ENCODE results near the gene SPAG17. TPM values are rescaled to one million over a fixed set of nuclear protein-coding genes. Genes with fewer than 3 reads are reported as not detected.

SPAG17 gene
- polyA plus RNA-seq, 1 donor from 2014 or later = 0.25 TPM

GRCh38 chr1:118118469-118118868, 66.6 kb downstream of the SPAG17 start:
- H3K27me3 ChIP-seq (ENCODE audit: insufficient read depth, low read depth, low read length) = no peaks in the 10 kb centered on the region
- H3K36me3 ChIP-seq (ENCODE audit: insufficient read depth, low read length) = no peaks in the 10 kb centered on the region
- no peak overlapping the region for H3K27ac ChIP-seq (ENCODE audit: low read length)
- no peaks in the 10 kb centered on the region for H3K9me3 ChIP-seq (ENCODE audit: low read length)
- no peaks in the 10 kb centered on the region for H3K9me2 ChIP-seq (ENCODE audit: insufficient read depth, low read length)
- no peaks in the 10 kb centered on the region for H3F3A ChIP-seq (ENCODE audit: insufficient read depth, low read length, poor library complexity, severe bottlenecking)
- H3K4me3 ChIP-seq (ENCODE audit: low read length) = no peak overlapping the region
- H2AFZ ChIP-seq (ENCODE audit: low read depth, low read length) = no peak overlapping the region
- no peak overlapping the region for H3K4me2 ChIP-seq (ENCODE audit: low read length)
- no peaks in the 10 kb centered on the region for H3K79me2 ChIP-seq (replicated peaks; ENCODE audit: insufficient read depth, low read length)
- no peaks in the 10 kb centered on the region for H4K20me1 ChIP-seq (ENCODE audit: insufficient read depth)
- no peak overlapping the region for H3K9ac ChIP-seq (ENCODE audit: low read length)
- TF ChIP-seq REST (IDR thresholded peaks at IDR 0.05; ENCODE audit: borderline replicate concordance) (no peak), EP300 (conservative IDR thresholded peaks at IDR 0.05; ENCODE audit: poor library complexity, severe bottlenecking) (no peak), POLR2AphosphoS5 (IDR thresholded peaks at IDR 0.05) (no peak), TAF1 (IDR thresholded peaks at IDR 0.05; ENCODE audit: low read depth) (no peak)

GRCh38 chr1:118117521-118117920, 67.5 kb downstream of the SPAG17 start:
- Histone ChIP-seq H3K79me2 (replicated peaks; ENCODE audit: insufficient read depth, low read length) (no peaks in the 10 kb centered on the region), H3K27ac (ENCODE audit: low read length) (no peak overlapping the region), H3F3A (ENCODE audit: insufficient read depth, low read length, poor library complexity, severe bottlenecking) (no peaks in the 10 kb centered on the region), H2AFZ (ENCODE audit: low read depth, low read length) (no peak overlapping the region), H3K4me2 (ENCODE audit: low read length) (no peak overlapping the region), H4K20me1 (ENCODE audit: insufficient read depth) (no peaks in the 10 kb centered on the region), H3K9me2 (ENCODE audit: insufficient read depth, low read length) (no peaks in the 10 kb centered on the region), H3K9me3 (ENCODE audit: low read length) (no peaks in the 10 kb centered on the region), H3K36me3 (ENCODE audit: insufficient read depth, low read length) (no peaks in the 10 kb centered on the region), H3K4me3 (ENCODE audit: low read length) (no peak overlapping the region), H3K9ac (ENCODE audit: low read length) (no peak overlapping the region), H3K27me3 (ENCODE audit: insufficient read depth, low read depth, low read length) (no peaks in the 10 kb centered on the region)
- no peak for TF ChIP-seq POLR2AphosphoS5 (IDR thresholded peaks at IDR 0.05)
- TF ChIP-seq TAF1 (IDR thresholded peaks at IDR 0.05; ENCODE audit: low read depth) = no peak
- no peak for TF ChIP-seq MXI1 (conservative IDR thresholded peaks at IDR 0.05; ENCODE audit: poor library complexity, severe bottlenecking)
- TF ChIP-seq EZH2 (IDR thresholded peaks at IDR 0.05; ENCODE audit: borderline replicate concordance, insufficient read depth, low read length, poor library complexity, severe bottlenecking) = no peak
- no peak for TF ChIP-seq SMC3 (conservative IDR thresholded peaks at IDR 0.05; ENCODE audit: poor library complexity)
- no peak for TF ChIP-seq RAD21 (conservative IDR thresholded peaks at IDR 0.05)
- TF ChIP-seq EP300 (conservative IDR thresholded peaks at IDR 0.05; ENCODE audit: poor library complexity, severe bottlenecking) = no peak
- TF ChIP-seq REST (IDR thresholded peaks at IDR 0.05; ENCODE audit: borderline replicate concordance) = no peak
- TF ChIP-seq CTCF (IDR thresholded peaks at IDR 0.05; ENCODE audit: poor library complexity, severe bottlenecking) = no peak

All from neural cell (in vitro differentiated cells).